Measurements from ENCODE around the gene ICOSLG.
"Not testable (repeated sequence)": the region's sequence is repeated elsewhere in the genome, so short reads cannot be mapped to it uniquely, and the experiment has no call there.

The ICOSLG gene

DNA sequence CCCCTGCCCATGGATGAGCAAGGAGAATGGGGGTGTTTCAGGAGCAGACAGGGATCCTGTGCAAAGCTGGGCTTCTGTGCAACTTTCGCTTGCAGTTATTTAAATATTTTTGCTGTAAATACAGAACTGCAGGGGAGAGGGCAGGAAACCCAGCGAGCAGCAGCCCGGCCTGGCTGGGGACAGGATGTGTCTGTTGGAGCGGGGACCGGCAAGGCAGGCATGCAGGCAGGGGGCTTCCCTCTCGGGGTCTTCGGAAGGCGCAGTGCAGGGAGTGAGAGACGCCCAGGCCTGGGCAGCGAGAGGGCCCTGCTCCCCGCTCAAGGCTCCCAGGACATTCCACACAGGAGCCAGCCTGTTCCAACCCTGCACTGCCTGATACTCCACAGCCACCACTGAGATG, 43.2 kb upstream of the ICOSLG start:
- H3K4me3 ChIP-seq (ENCODE audit: control insufficient read depth, low read depth, low read length): no peak overlapping the region
- DNase-seq (ENCODE audit: low read depth): no peak
- TF ChIP-seq, protein P1, sequence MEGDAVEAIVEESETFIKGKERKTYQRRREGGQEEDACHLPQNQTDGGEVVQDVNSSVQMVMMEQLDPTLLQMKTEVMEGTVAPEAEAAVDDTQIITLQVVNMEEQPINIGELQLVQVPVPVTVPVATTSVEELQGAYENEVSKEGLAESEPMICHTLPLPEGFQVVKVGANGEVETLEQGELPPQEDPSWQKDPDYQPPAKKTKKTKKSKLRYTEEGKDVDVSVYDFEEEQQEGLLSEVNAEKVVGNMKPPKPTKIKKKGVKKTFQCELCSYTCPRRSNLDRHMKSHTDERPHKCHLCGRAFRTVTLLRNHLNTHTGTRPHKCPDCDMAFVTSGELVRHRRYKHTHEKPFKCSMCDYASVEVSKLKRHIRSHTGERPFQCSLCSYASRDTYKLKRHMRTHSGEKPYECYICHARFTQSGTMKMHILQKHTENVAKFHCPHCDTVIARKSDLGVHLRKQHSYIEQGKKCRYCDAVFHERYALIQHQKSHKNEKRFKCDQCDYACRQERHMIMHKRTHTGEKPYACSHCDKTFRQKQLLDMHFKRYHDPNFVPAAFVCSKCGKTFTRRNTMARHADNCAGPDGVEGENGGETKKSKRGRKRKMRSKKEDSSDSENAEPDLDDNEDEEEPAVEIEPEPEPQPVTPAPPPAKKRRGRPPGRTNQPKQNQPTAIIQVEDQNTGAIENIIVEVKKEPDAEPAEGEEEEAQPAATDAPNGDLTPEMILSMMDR (IDR thresholded peaks at IDR 0.05; ENCODE audit: control insufficient read depth, insufficient read depth, low read depth, low read length, missing control alignments): no peak

GRCh38 chr21:44283211-44283785, 42.6 kb upstream of the ICOSLG start:
- DNase-seq (ENCODE audit: low read depth): not testable (repeated sequence)

DNA sequence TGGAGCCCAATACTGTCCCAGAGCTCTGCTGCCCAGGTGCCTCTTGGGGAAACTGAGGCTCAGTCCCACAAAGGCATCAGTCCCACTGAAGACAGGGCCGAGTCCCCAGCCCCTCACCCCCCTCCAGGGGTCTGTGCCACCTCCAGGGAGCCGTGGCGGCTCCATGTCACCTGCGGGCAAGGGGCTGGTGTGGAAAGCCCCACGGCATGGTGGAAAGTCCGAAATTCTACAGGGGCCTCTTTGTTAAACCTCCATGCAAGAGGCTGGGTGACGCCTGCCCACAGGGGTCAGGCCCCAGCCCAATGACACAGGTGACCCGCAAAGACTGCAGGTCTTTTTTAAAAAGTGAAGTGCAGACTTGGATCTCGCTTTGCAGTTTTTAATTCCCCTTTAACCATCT, 41.6 kb upstream of the ICOSLG start:
- TF ChIP-seq, protein P1 (IDR thresholded peaks at IDR 0.05; ENCODE audit: control insufficient read depth, insufficient read depth, low read depth, low read length, missing control alignments): no peak
- H3K4me3 ChIP-seq (ENCODE audit: control insufficient read depth, low read depth, low read length): no peak overlapping the region
- DNase-seq (ENCODE audit: low read depth): no peak

More at GRCh38 chr21:44283211-44283785, 42.6 kb upstream of the ICOSLG start:
- H3K4me3 ChIP-seq (ENCODE audit: control insufficient read depth, low read depth, low read length): not testable (repeated sequence)

- TF ChIP-seq, protein P1 (IDR thresholded peaks at IDR 0.05; ENCODE audit: control insufficient read depth, insufficient read depth, low read depth, low read length, missing control alignments): no peak
- no peak overlapping the region for H3K4me3 ChIP-seq (ENCODE audit: control insufficient read depth, low read depth, low read length)
- DNase-seq (ENCODE audit: low read depth): no peak
These were observed 41.1 kb upstream of the ICOSLG start for GRCh38 chr21:44281801-44282200.

GRCh38 chr21:44279354-44280260, 38.9 kb upstream of the ICOSLG start:
- DNase-seq (ENCODE audit: low read depth): no peak
- H3K4me3 ChIP-seq (ENCODE audit: control insufficient read depth, low read depth, low read length): no peak overlapping the region
- TF ChIP-seq, protein P1 (IDR thresholded peaks at IDR 0.05; ENCODE audit: control insufficient read depth, insufficient read depth, low read depth, low read length, missing control alignments): no peak

- no peak overlapping the region for H3K4me3 ChIP-seq (ENCODE audit: control insufficient read depth, low read depth, low read length)
- DNase-seq (ENCODE audit: low read depth): no peak
- TF ChIP-seq, protein P1 (IDR thresholded peaks at IDR 0.05; ENCODE audit: control insufficient read depth, insufficient read depth, low read depth, low read length, missing control alignments): no peak
These were observed 34.3 kb upstream of the ICOSLG start for GRCh38 chr21:44275041-44275440.

DNA sequence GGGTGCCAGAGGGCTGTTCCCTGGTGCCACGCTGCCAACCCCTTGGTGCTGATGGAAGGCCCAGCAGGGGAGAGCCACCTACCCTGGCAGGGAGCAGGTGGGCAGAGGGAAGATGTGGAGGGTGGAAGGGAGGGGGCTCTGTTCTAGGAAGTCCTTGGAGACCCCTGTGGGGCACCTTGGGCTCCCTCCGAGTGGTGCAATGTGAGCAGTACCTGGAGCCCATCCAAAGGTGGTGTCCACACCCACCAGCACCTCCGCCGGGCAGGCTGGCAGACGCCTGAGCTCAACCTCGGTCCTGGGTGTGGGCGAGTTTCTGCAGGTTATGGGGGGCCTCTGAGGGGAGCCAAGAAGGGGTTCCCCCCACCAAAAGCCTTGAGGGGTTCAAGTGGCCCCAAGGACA, 32.3 kb upstream of the ICOSLG start:
- H3K4me3 ChIP-seq (ENCODE audit: control insufficient read depth, low read depth, low read length): no peak overlapping the region
- no peak for DNase-seq (ENCODE audit: low read depth)
- TF ChIP-seq, protein P1 (IDR thresholded peaks at IDR 0.05; ENCODE audit: control insufficient read depth, insufficient read depth, low read depth, low read length, missing control alignments): no peak
